GM19463 (cell line): ENCODE results near the gene POU4F1.

Experiments used
- ATAC-seq: cut with Tn5 transposase; IDR thresholded peaks from one replicate; pipeline ENCODE4 v1.9.1; 2021; ENCODE audit warnings: mild to moderate bottlenecking, moderate library complexity; ENCODE audit not compliant: unreplicated experiment

Gene POU4F1

GRCh38 chr13:78607409-78608251, 4.3 kb upstream of the POU4F1 start:
- no peak for ATAC-seq

DNA sequence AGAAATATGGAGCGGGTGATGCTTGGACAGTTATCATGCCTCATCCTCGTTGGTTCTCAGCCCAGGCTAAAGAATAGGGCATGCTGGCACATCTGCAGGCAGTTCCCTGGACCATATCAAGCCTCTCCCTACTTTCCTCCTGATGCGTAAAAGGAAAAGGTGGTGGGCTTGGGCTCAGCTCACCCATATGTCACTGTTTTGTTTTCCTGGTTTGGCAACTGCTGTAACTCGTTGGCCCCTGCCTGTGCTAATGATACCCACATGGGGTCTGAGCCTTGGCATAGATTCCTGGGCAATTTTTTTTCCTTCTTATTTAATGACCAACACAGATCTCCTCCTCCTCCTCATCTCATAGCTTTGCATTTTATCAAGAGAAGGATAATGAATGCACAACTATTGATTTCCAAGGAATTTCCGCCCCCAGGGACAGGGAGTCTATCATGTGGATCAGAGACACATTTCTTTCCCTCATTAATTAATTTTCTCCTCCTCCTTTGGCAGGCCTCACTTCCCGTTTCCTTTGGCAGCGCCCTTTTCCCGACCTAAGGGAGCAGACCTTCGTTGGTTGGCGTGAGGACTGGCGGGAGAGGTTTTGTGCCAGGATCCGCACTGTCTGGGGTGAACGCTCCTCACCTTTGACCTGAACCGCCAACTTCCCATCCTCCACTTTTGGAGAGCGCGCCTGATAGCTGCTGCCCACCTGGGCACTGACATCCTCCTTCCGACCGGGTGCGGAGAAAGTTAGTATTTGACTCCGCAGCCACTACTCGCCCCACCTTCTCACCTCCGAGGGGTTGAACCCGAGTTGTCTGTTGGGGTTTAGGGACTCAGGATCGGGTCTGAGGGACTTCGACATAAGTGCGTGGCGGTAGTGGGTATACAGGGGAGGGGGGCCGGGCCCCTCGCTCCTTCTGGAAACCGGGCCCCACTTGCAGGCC, 3.4 kb upstream of the POU4F1 start:
- no peak for ATAC-seq

DNA sequence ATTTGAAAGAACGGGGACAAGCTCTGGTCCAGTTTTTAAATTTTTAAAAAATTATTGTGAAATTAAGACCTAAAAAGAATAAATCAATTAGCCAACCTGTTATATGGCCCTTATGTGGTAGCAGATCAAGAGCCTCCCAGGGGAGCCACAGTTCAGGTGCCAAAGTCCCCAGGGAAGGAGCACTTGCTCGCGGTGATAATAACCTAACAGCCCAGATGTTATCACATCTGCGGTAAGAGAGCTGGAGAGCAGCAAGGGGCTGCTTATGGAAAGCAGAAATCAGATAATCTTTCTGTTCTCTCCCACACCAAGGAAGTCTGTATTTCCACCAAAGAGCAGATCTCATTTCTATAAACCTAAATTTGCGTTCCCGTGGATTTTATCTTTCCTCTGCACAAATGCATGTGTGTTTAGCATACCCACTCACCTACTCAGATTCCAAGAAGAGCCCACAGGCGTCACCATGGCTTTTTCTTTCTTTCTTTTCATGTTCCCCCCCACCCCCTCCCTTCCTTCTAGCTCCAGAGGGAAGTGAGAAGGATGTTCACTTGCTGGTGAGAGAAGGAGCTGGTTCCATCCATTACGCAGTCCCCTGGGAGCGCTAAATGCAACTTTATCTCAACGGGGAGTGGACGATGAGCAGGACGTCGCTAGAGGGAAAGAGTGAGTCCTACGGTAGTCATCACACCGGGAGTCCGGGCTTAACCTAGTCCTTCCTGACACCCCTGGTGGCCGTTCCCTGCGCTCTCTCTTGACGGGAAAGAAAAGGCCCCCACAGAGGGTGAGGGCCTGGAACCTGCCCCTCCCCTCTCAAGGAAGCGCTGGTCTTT, 1.6 kb upstream of the POU4F1 start:
- no peak for ATAC-seq

GRCh38 chr13:78602561-78603239, 652 bp downstream of the POU4F1 start:
- ATAC-seq, result peak; percentile 21

DNA sequence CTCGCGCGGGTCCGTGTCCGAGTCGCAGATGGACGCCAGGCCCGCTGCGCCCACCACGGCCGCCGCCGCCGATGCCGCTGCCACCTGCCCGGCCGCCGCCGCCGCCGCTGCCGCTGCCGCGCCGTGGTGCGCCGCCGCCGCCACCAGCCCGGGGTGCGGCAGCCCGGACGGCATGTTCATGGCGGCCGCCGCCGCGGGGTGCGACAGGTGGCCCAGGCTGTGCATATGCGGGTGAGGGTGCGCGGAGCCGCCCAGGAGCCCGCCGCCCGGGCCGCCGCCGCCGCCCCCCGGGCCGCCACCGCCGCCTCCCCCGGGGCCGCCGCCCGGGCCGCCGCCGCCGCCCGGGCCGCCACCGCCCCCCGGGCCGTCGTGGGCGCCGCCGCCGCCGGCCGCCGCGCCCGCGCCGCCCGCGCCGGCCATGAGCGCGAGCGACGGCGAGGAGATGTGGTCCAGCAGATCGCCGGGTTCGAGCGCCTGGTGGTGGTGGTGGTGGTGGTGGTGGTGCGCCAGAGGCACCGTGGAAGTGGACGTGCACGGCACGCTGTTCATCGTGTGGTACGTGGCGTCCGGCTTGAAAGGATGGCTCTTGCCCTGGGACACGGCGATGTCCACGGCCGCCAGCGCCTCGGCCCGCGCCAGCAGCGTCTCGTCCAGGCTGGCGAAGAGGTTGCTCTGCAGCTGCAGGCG, 1.3 kb downstream of the POU4F1 start:
- no peak for ATAC-seq

DNA sequence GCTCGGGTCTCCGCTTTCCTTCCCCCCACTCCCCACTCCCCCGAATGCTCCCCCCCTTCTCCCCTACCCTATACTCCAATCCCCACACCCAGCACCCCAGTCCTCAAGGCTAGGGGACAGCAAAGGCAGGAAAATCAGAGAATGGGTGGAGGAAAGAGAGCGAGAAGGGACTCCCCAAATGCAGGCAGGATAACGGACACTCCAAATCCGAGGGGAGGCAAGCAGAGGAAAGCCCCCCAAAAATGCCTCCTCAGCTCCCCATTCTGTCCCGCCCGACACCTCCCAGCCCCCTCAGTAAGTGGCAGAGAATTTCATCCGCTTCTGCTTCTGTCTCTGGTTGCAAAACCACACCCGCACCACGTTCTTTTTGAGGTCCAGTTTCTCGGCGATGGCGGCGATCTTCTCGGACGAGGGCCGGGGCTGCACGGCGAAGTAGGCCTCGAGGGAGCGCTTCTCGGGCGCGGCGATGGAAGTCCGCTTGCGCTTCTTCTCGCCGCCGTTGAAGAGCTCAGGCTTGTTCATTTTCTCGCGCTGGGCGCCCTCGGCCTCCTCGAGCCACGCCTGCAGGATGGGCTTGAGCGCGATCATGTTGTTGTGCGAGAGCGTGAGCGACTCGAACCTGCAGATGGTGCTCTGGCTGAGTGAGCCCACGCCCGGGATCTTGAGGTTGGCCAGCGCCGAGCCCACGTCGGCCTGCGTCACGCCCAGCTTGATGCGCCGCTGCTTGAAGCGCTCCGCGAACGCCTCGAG, 2.1 kb downstream of the POU4F1 start:
- ATAC-seq, result no peak

- no peak for ATAC-seq
Measured at GRCh38 chr13:78600280-78600883, 3.0 kb downstream of the POU4F1 start.

- ATAC-seq, result no peak
Measured at GRCh38 chr13:78599645-78600279, 3.6 kb downstream of the POU4F1 start.

DNA sequence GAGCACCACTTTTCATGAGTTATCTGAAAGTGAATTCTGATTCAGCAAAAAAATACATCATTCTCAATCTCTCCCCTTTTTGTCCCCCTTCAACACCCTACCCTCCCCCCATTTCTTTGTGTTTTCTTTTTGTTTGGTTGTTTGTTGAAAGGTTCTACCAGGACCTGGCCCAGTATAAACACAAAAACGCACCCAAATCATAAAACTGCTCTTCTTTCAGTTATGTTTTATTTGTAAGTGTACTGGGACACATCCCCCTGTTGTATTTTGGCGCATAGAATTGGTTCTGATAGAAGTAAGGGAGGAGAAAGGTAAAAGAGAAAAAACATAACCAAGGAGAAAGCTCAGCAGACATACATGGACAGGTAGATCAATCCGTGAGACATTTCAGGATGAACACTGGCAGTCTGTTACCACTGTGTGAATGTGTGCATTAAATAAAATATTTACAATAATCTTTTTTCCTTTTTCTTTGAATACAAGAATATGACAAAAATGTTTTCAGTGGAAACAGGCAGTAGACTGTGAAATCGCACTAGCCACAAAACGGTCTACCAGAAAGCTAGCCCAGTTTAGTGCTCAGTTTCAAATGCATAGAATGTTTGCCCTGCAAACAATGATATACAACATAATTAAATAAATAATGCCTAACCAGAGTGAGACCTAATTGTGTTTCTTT, 4.2 kb downstream of the POU4F1 start:
- no peak for ATAC-seq

GRCh38 chr13:78598116-78598781, 5.1 kb downstream of the POU4F1 start:
- ATAC-seq, result no peak

DNA sequence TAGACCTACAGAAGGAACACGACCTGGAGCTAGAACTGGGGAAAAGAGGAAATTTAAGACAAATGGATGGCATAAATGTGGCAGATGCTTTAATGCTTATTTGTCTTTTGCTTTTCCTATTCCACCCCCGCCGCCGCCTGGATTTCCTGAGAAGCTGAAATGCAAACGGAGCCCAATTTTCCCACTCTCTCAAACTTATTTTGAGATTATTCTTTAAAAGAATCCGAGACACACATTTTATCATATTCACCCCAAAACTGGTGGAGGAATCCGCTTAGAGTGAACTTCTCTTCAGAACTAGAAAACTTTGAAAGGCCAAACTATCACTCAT, 5.8 kb downstream of the POU4F1 start:
- no peak for ATAC-seq

DNA sequence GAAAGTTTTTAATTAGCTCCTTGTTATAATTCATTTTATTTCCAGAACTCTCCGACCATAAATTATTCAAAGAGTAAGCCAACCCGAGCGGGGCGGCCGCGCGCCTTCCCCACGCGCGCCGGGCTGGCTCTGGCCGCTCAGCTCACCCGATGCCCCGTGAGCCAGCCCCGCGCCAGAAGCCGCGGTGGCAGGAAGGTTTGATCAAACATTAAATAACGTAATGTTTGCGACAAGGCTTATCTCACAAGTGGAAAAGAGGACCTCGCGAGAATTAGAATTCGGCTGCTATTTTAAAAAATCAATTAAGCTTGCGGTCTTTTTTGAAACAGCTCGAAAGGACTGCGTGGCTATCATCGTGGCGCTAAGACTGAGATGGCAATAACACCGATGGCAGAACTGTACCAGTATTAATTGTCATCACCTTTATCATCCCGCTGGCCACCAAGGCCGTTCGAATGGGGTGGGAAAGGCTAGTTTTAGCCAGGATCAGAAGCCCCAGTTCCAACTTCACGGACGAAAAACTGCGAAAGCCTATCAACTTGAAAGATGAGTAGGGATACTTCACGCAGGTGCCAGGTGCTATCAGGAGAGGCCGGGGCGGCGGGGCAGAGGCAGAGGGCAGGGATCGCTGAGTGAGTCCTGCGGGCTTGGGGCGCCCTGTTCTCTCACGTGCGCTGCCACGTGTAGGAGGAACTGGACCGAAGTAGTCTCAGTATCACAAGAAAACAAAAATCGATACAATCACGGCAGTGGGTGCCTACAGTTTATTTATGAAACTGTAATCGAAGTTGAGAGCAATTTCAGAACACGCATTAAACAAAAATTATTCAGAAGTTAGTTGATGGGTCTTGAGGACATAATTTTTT, 6.4 kb downstream of the POU4F1 start:
- ATAC-seq, result no peak

- ATAC-seq, result peak; percentile 9
Measured at GRCh38 chr13:78596399-78596735, 7.0 kb downstream of the POU4F1 start.

DNA sequence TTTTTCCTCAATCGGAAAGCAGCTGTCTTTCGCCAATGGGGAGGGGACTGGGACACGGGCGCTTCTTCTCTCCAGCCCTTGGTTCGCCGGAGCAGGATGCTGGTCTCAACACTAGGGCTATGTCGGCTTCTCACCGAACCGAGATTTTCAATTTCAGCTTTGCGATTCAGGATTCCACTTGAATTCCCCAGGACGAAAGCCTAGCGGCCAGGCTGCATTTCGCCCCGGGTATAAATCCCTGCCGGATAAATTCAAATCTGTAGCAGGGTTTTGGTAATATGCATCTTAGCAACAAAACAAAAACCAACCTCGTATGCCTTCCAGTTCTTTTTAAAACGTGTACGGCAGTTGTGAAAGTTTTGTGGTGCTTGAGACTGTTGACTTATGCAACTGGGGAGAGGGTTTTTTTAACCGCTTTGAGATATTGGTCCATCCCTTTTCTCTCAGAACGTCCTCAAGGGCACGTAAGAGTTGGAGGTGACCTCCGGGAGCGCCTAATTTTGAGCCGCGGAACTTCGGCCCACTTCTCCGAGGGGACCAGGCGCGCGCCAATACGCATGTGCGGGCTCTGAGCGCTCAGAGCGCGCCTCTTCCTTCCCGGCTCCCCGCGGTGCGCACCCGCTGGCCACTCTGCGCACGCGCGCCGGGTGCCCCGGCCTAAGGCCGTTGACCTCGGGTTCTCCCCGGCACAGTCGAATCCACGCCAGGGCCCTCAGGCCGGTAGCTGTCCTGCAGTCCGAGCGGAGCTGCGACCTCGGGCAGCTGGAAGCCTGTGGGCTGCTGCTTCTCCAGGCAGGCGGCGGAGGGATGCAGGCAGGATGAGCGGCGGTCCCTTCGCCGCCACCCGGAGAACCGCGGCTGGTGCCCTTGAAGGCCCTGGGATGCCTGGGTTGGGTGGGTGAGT, 7.6 kb downstream of the POU4F1 start:
- peak; percentile 89 for ATAC-seq

DNA sequence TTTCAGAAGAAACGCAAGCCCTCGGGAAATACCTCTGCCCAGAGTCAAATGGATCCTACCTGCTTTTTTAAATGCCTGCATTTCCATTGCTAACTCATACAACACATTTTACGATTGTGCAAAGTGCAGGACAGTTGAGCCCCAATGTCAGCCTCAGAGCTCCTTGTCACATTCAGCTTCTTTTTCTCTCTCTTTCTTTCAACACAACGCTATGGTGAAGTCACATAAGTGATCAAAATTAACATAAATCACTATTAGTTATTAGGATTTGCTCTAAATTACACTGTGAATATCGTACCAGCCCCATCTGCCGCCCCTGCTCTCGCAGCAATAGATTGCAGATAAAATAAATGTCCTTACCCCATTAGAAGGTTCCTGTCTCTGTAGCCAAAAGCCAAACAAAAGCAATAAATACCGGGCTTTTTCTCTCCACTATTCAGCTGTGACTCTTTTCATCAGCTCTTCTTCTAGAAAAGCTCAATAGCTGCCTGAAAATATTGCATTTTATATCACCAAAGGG, 8.8 kb downstream of the POU4F1 start:
- no peak for ATAC-seq
